Ishikawa (cell line): Measurements from ENCODE around the gene CAVIN1.

Experiments used
- CEBPB ChIP-seq: IDR thresholded peaks from 2 replicates; pipeline ENCODE4 v1.6.1; 2012
- CREB1 ChIP-seq: IDR thresholded peaks from 2 replicates; pipeline ENCODE4 v1.6.1; 2012; ENCODE audit warnings: low read depth
- EGR1 ChIP-seq: IDR thresholded peaks from 2 replicates; pipeline ENCODE4 v1.6.1; 2012
- EP300 ChIP-seq: IDR thresholded peaks from 2 replicates; pipeline ENCODE4 v1.6.1; 2012; ENCODE audit warnings: borderline replicate concordance
- FOXM1 ChIP-seq: IDR thresholded peaks from 2 replicates; pipeline ENCODE4 v1.6.1; 2012; ENCODE audit warnings: low read depth, borderline replicate concordance
- NFIC ChIP-seq: IDR thresholded peaks from 2 replicates; pipeline ENCODE4 v1.6.1; 2012
- RAD21 ChIP-seq: IDR thresholded peaks from 2 replicates; pipeline ENCODE4 v1.6.1; 2012; ENCODE audit warnings: low read depth
- TAF1 ChIP-seq: IDR thresholded peaks from 2 replicates; pipeline ENCODE4 v1.6.1; 2012; ENCODE audit warnings: low read depth, mild to moderate bottlenecking
- TCF12 ChIP-seq: IDR thresholded peaks from 2 replicates; pipeline ENCODE4 v1.6.1; 2012; ENCODE audit warnings: low read depth
- TEAD4 ChIP-seq: IDR thresholded peaks from 2 replicates; pipeline ENCODE4 v1.6.1; 2012
- YY1 ChIP-seq: IDR thresholded peaks from 2 replicates; pipeline ENCODE4 v1.6.1; 2012; ENCODE audit warnings: low read depth
- ZBTB7A ChIP-seq: IDR thresholded peaks from 2 replicates; pipeline ENCODE4 v1.6.1; 2012; ENCODE audit warnings: low read depth
- TF ChIP-seq, protein P1 (sequence below): IDR thresholded peaks from 2 replicates; pipeline ENCODE4 v1.6.1; 2012
- TF ChIP-seq, protein P2 (sequence below): IDR thresholded peaks from 2 replicates; pipeline ENCODE4 v1.6.1; 2012; ENCODE audit warnings: low read depth, mild to moderate bottlenecking
- TF ChIP-seq, protein P3 (sequence below): IDR thresholded peaks from 2 replicates; pipeline ENCODE4 v1.6.1; 2012

CAVIN1 gene

DNA sequence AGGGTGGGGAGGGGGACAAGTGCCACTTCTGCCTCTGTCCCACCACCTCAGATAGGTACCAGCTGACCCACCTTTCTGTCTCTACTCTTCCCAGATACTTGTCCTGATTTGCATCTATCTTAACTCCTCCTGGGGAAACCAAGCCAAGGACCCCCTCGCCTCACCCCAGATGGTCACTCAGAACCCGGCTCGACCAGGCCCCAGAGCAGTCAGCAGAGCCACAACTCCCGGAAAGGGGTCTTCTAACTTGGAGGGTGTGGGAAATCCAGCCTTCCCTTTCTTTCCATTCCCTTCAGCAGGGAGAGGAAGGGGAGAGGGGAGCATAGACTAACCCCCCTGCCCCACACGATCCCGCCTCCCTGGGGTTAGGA, 1.9 kb downstream of the CAVIN1 start:
- TF ChIP-seq TEAD4 (no peak), EGR1 (no peak), YY1 (no peak), EP300 (no peak), CREB1 (no peak), RAD21 (no peak), FOXM1 (no peak), CEBPB (no peak)
- TF ChIP-seq, protein P1, sequence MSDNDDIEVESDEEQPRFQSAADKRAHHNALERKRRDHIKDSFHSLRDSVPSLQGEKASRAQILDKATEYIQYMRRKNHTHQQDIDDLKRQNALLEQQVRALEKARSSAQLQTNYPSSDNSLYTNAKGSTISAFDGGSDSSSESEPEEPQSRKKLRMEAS = no peak

DNA sequence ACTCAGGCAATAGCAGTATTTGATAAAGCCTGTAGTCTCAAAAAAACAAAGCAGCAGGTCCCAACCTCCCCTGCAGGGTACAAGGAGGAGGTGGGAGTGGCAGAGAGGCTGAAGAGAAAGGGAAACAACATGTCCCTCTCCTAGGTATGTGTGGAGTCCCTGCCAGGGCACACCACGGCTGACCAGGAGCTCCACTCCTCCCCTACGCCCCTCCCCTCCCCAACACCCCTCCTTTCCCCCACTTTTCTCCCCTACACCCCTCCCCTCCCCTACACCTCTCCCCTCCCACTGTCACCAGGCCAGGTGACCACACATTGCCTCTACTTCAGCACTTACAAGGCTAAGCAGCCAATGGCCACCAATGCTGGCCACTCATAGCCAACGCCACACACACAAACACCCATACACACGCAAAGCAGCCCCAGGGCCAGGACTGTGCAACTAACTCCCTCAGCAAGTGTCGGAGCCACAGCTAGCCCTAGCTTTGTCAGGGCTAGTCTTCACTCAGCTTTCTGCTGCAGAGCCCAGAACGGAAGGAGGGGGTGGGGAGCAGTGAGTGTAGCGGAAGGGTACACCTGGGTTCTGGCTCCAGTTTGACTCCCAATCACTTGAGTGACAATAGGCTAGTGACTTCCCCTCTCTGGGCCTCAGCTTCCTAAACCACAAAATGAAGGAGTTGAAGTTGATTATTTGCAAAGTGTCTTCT, 8.2 kb downstream of the CAVIN1 start:
- TF ChIP-seq CEBPB (no peak), EGR1 (no peak), TEAD4 (no peak), RAD21 (no peak), TAF1 (no peak)
- TF ChIP-seq, protein P2, sequence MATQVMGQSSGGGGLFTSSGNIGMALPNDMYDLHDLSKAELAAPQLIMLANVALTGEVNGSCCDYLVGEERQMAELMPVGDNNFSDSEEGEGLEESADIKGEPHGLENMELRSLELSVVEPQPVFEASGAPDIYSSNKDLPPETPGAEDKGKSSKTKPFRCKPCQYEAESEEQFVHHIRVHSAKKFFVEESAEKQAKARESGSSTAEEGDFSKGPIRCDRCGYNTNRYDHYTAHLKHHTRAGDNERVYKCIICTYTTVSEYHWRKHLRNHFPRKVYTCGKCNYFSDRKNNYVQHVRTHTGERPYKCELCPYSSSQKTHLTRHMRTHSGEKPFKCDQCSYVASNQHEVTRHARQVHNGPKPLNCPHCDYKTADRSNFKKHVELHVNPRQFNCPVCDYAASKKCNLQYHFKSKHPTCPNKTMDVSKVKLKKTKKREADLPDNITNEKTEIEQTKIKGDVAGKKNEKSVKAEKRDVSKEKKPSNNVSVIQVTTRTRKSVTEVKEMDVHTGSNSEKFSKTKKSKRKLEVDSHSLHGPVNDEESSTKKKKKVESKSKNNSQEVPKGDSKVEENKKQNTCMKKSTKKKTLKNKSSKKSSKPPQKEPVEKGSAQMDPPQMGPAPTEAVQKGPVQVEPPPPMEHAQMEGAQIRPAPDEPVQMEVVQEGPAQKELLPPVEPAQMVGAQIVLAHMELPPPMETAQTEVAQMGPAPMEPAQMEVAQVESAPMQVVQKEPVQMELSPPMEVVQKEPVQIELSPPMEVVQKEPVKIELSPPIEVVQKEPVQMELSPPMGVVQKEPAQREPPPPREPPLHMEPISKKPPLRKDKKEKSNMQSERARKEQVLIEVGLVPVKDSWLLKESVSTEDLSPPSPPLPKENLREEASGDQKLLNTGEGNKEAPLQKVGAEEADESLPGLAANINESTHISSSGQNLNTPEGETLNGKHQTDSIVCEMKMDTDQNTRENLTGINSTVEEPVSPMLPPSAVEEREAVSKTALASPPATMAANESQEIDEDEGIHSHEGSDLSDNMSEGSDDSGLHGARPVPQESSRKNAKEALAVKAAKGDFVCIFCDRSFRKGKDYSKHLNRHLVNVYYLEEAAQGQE = no peak

DNA sequence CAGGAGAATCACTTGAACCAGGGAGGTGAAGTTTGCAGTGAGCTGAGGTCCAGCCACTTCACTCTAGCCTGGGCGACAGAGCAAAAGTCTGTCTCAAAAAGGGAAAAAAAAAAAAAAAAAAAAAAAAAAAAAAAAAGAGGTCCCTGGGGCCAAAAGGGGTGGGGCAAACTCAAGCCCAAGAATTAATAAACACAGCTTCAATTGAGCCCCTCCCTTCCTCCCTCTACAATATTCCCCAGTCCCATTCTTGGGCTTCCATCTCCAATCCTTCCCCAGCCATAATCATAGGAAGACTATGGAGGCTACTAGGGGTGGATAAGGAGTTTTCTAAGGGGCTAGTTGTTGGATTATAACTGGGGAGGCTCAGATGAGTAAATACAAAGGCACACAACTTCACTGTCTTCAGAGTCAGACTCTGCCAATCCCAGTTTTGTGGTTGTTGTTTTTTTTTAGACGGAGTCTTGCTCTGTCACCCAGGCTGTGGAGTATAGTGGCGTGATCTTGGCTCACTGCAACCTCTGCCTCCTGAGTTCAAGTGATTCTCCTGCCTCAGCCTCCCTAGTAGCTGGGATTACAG, 9.5 kb downstream of the CAVIN1 start:
- TF ChIP-seq EGR1 = no peak
- no peak for TF ChIP-seq CREB1
- TF ChIP-seq ZBTB7A = no peak
- TF ChIP-seq, protein P1 = no peak
- TF ChIP-seq TCF12 = no peak
- TF ChIP-seq, protein P2 = no peak
- TF ChIP-seq CEBPB = no peak
- no peak for TF ChIP-seq YY1
- TF ChIP-seq RAD21 = no peak
- TF ChIP-seq, protein P3, sequence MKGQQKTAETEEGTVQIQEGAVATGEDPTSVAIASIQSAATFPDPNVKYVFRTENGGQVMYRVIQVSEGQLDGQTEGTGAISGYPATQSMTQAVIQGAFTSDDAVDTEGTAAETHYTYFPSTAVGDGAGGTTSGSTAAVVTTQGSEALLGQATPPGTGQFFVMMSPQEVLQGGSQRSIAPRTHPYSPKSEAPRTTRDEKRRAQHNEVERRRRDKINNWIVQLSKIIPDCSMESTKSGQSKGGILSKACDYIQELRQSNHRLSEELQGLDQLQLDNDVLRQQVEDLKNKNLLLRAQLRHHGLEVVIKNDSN = no peak
- TF ChIP-seq TEAD4 = no peak
- no peak for TF ChIP-seq FOXM1
- TF ChIP-seq NFIC = no peak
- TF ChIP-seq TAF1 = no peak
- TF ChIP-seq EP300 = no peak

DNA sequence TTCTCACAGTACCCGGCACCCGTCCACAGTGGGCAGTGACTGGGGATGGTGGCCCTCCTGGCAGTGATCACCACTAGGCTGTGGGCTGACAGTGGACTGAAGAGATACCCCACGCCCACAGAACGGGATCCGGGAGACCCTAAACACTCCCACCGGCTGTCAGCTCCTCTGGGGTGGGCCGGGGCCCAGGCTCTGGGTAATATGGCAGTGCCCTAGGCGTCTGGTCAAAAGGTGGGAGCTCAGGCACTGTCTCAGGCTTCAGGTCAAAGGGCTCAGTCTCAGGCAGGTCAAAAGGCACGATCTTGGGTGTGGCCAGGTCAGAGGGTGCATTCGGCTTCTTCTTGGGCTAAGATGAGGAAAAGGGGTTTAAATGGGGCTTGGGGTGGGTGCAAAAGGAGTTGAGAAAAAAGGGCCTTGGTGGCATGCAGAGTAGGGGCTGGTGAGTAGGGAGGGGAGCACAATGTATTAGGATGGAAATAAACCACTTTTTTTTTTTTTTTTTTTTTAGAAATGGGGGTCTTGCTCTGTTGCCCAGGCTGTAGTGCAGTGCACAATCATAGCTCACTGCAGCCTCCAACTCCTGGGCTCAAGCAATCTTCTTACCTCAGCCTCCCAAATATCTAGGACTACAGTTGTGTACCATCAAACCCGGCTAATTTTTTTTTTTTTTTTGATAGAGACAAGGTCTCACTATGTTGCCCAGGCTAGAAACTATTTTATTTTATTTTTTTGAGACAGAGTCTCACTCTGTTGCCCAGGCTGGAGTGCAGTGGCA, 11.0 kb downstream of the CAVIN1 start:
- TF ChIP-seq RAD21 (no peak), TEAD4 (no peak), CEBPB (no peak), NFIC (no peak), FOXM1 (no peak)
- TF ChIP-seq, protein P3 = no peak
- TF ChIP-seq, protein P1 = no peak

DNA sequence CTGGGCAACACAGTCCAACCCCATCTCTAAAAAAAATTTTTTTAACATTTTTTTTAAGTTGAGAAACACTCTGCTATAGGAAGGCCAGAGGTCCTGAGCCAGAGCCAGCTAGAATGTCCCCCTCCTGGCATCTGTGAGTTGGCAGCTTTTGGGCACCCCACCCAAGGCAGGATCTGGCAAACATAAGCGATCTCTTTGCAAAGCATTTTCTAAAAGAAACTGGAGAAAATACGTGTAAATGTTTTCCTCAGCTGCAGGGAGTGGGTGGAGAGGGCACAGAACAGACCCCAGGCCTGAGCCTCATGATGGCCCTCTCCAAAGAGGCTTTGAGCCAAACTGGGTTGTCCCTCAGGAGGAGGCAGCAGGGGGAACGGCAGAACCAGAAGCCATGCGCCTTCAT, 11.7 kb downstream of the CAVIN1 start:
- TF ChIP-seq, protein P3 = no peak
- TF ChIP-seq FOXM1 (no peak), YY1 (no peak)
